Left colon (tissue), 2 donors: ENCODE results near the gene AMOT. TPM values are rescaled to one million over a fixed set of nuclear protein-coding genes. Genes with fewer than 3 reads are reported as not detected.

Experiments
- ATAC-seq: fragments of 200-7000 bp; cut with Tn5 transposase; one replicate; pipeline ENCODE4 v1.9.1; 2020; ENCODE audit warnings: mild to moderate bottlenecking, moderate library complexity
- DNase-seq, 2 donors: peaks; one replicate each; pipeline ENCODE4 v3.0.0-alpha.2; 2020
- intact Hi-C, 2 donors: fragments of 100-400 bp; cut with DNase I in 1 of 2; cut with micrococcal nuclease in 1 of 2; formaldehyde crosslinking; loops; one replicate each; pipeline versions ENCODE4 v1.11.2 to v1.14.0; 2022; cut with DNase I, micrococcal nuclease
- total RNA-seq, 2 donors: library from RNA; stranded (reverse); fragmentation: NEBNext Ultra II Directional; extraction: Animal tissue kit (Norgen Biotek cat#: 25700); gene quantifications; one replicate each; pipeline ENCODE4 v1.2.1, GENCODE V29; 2021
- donor health status: DM: no; HTN: no; CAD: no.
- donor health status: DM: yes; HTN: yes; CAD: no.

Gene AMOT
- total RNA-seq, 2 donors from 2014 or later = 16.1 to 22.3 TPM

DNA sequence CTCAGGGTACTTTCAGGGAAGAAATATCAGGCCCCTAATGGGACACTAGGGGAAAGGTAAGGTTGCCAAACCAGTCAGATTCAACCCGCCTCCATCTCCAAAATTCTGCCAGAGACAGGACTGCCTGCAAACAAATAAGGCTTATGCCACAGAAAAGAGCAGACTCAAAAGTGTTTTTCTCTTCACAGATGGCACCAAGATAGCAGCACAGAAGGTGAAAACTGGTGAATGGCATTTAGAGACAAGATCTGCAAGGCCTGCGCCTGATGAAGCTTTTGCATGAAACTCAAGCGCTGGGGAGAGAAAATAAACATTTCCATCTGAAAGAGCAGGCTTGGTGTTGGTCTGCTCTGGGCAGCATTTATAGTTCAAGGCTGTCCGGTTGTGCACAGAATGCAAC, 27.9 kb downstream of the AMOT start:
- no peak for DNase-seq
- no peak for ATAC-seq
- intact Hi-C loops = no loop called here

DNA sequence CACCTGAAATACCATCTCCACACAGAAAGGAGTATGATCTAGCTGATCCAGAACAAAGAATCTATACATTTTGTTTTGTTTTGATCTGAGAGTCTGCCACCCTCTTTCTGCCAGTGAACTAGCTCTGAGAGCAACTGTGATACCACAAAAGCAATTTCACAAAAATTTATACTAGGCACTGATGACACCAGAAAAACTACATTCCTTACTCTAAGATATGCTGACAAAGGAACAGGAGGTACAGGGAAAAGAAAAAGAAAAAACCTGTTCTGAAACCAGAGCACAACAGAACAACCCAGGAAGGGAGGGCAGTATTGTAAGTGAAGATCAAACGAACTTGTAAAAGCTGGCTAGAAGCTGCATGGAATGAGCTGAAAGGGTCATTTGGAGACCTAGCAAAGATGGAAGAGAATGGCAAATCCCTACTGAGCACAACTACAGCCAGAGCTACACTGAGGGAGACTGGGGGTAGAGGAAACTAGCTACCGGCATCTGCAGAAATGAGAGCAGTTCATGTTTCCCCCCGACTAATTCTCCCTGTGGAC, 31.9 kb downstream of the AMOT start:
- intact Hi-C loops = no loop called here
- DNase-seq (no peak), ATAC-seq (no peak)

DNA sequence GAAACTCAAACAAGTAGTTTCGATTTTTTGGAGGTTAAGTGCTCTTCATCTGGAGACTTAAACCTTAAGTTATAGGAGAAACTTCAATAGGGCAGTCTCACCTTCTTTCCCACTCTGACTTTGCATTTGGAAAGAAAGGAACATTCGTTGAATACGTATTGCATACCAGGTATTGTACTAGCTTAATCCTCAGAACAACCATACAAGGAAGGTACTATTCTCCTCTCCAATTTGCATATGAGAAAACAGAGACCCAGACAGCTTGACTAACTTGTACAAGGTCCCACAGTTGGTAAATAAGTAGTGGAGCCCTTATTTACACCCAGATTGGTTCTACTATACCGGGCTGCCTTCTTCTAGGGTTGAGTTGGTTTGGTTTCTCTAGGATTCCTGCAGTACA, 32.6 kb downstream of the AMOT start:
- intact Hi-C loops = no loop called here
- DNase-seq (no peak), ATAC-seq (no peak)

DNA sequence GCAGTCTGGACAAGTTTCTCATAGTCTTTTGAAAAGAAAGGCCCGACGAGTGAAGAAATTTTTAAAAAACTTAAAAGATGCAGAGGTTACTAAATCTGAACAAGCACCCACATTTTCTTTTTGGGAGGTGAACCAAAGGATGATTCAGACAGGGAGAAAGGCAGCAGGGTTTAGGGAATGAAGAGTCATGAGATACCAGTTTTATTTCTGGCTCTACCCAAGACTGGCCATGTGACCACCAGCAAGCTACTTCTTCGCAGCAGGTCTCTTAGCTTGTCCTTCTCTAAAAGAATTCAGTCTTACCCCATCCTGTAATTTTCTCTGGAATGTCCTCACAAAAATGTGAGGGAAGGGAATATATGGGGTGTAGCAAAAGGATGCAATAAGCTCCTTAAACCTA, 37.6 kb downstream of the AMOT start:
- DNase-seq = no peak
- intact Hi-C loops = no loop called here
- no peak for ATAC-seq

DNA sequence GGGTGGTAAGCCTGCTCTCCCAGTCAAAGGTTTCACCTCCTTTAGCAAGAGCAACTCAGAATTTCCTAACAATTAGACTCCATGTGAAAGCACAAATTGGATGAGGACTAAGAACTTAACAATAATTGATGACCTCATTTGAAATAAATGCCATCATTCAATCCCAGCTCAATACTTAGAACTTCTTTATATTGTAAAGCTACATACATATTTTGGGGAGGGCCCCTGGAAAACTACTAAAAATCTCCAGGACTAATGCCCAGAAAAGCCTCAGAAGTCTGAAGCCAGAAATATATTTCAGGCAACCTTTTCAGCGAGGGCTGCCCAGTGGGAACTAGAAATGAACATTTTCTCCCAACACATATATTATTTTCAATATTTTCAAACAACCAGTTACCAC, 38.1 kb downstream of the AMOT start:
- ATAC-seq (no peak), DNase-seq (no peak)
- intact Hi-C loops = no loop called here

DNA sequence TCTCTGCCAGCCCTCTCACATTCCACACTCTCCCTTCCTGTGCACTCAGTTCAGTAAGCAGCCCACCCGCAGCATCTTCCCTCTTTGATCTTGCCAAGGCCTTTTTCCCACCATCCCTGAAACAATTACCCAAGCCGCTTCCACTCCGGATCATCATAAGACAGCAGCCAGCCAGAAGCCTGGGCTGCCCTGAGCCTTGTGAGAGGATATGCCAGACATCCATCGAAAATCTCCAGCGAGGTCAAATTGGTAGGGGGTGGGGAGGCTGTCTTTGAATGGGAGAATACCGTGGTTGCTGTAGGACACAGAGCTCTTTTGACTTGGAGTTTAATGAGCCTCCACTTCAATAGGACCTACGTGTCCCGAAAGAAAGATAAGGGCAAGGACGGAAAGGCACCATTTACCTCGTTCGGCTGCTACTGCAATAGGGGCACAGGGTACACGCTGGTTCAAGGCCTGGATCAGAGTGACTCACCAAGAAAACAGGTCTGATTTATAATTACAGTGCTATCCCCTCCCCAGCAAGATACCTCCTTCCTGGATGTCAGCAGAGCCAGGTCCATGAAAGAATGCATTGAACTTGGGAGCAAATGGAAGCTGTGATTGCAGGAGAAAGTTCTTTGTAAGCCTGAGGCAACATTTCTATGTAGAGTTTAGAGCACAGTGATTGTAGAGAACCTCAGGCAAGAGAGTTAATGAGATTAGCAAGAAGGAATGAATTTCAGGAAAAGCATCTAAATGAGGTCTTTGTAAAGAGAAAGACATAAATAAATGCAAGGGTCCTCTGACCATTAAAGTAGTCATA, 39.5 kb downstream of the AMOT start:
- DNase-seq (no peak), ATAC-seq (no peak)
- intact Hi-C loops = no loop called here

GRCh38 chrX:112799425-112799824, 41.2 kb downstream of the AMOT start:
- ATAC-seq (no peak), DNase-seq (no peak)
- intact Hi-C loops = no loop called here

- no peak for ATAC-seq
- intact Hi-C loops = no loop called here
- DNase-seq = no peak
Measured at GRCh38 chrX:112798736-112799135, 41.9 kb downstream of the AMOT start.

GRCh38 chrX:112789931-112790330, 50.7 kb downstream of the AMOT start:
- intact Hi-C loops = no loop called here
- no peak for ATAC-seq
- DNase-seq = no peak

DNA sequence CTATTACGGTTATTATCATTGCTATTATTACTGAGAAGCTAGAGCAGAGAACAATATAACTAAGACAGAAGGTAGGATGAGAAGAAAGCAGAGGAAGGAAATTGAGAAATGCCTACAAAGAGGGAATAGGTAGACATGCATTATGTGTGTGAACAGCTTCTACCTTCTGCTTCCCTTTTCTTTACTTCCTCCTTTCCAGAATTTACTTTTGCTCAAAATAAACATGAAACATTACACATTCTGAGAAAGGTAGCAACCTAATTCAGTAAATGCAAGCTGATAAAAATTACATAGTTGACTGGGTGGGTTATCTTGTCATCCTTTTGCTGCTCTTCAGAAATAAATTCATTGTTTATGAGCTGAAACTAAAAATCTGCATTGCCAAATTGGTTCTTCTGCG, 54.6 kb downstream of the AMOT start:
- DNase-seq (no peak), ATAC-seq (peak; percentile 48)
- intact Hi-C loops = no loop called here

GRCh38 chrX:112785344-112785743, 55.3 kb downstream of the AMOT start:
- ATAC-seq (peak; percentile 93), DNase-seq (no peak)
- intact Hi-C loops = no loop called here

DNA sequence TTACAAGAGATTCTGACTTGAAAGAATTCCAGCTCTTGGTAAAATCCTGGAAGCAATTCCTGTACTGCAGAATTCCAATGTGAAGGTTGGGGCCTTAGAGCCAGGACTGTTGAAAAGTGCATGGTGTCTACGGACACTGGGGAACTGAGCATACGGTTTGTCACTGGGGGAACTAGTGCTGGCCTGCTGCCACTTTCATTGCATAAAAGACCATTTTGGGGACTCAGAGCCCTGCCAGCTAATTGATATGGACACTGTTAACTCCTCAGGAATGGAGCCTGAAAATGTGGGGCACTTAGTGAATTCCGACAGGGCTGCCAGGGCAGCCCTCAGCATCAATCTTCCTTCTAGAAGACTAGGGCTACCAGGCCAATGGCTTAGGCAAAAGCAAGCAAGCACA, 55.9 kb downstream of the AMOT start:
- DNase-seq (no peak), ATAC-seq (no peak)
- intact Hi-C loops = no loop called here

- intact Hi-C loops = no loop called here
- DNase-seq (no peak), ATAC-seq (no peak)
Measured at GRCh38 chrX:112779139-112779538, 61.5 kb downstream of the AMOT start.

DNA sequence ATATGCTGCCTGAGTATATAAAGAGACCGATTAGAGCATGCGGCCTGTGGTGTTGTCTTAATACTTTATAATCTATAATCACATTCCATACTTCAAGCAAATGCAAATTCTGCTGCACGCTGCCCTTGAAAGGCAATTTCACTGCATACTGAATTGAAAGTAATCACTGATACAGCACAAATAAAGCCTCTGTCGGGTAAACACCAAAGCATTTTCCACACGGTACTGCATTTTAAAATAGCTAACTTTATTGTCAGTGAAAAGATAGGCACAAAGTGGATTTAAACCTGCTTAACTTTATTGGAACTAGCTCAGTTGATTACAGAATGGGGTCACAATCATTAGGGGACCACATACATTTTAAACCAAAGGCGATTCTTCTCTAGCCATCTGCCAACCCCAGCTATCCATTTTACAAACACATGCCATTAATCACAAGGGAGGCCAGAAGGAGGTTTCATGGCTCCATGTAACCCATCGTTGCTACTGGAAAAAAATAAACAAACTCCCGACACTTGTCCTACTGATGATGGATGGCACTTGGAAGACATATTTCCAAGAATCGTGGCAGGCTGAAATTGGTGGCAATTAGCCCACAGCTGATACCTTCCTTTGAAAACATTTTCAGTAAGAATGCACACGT, 65.9 kb downstream of the AMOT start:
- ATAC-seq (no peak), DNase-seq (no peak)
- intact Hi-C loops = no loop called here

DNA sequence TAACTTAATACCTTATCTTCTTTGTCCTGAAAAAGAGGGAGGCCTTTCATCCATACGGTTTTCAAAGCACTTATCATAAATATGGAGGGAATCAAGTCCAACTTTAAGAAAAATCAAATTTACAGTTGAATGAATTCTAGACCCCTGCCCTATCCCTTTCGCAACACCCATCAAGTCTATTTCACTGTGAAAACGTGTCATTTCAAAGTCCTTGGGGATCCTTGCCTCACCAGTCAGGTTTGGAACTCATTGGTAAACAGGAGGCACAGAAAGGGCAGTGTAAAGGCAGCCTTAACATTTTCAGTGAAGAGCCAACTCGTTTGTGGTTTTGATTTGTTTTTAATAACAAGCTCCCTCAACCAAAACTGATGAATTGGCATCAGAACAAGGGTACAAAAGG, 66.5 kb downstream of the AMOT start:
- no peak for DNase-seq
- intact Hi-C loops = no loop called here
- ATAC-seq = no peak

- ATAC-seq (no peak), DNase-seq (no peak)
- intact Hi-C loops = no loop called here
Measured at GRCh38 chrX:112769034-112769433, 71.6 kb downstream of the AMOT start.

DNA sequence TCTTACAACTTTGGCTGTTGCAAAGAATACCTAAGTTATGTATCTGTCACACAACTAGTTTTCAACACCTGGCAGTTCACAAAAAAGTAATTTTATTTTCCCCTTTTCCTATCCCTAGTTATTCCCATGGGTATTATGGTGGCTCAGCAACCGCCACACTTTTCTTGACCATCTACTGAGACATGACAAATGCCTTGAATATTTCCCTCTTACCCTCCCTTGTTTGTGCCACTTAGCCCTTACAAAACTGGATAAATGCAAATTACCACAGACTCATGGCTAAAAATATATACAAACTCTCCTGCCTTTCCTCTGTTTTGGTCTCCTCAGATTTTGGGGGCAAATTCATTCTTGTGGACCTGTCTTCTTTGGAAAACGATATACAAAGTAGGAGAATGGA, 72.1 kb downstream of the AMOT start:
- ATAC-seq = no peak
- intact Hi-C loops = no loop called here
- no peak for DNase-seq

DNA sequence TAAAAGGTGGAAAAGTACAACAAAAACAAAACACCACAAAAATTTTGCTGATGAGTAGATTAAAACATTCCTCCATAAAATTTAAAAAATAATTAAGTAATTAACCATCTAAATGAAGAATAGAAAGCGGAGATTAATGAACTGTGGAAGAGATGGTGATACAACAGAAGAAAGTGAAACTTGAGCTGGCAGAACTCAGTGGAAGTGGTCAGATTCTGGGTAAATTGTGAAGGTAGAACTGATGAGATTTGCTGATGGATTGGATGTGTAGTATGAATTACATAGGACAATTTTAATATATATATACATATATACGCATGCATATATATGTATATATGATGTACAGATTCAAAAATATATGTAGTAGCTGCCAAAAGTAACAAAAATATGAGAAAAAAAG, 73.9 kb downstream of the AMOT start:
- ATAC-seq (no peak), DNase-seq (no peak)
- intact Hi-C loops = no loop called here

GRCh38 chrX:112761242-112762207, 79.1 kb downstream of the AMOT start:
- intact Hi-C loops = no loop called here
- DNase-seq = no peak
- ATAC-seq = peak; percentile 70
